K562 (cell line): ENCODE data around the gene BAG5. TPM values are rescaled to one million over a fixed set of nuclear protein-coding genes. Genes with fewer than 3 reads are reported as not detected.

Experiments
- ATAC-seq: fragments of 200-7000 bp; cut with Tn5 transposase; 3 replicates; pipeline ENCODE4 v1.9.1; 2020; ENCODE audit warnings: moderate library complexity
- BruUV-seq: library from RNA; stranded (reverse); fragments of 400-500 nt; replicated peaks from 2 replicates; lab custom pipeline; 2021; lab: Mats Ljungman, UMichigan
- CTCF ChIA-PET: fragments of 300-600 bp; formaldehyde crosslinking; extraction: SDS; loops from one replicate; lab custom pipeline; 2021; ENCODE audit warnings: low intra/inter-chr PET ratio; lab: Yijun Ruan, JAX
- POLR2A ChIA-PET: fragments of 300-600, 350-650 bp; sonication (Branson Sonifier 250); formaldehyde crosslinking; extraction: SDS; loops from one replicate; lab custom pipeline; 2021; ENCODE audit warnings: antibody characterized with exemption, inconsistent platforms; lab: Yijun Ruan, JAX
- DNase-seq, 4 experiments: peaks; one replicate each; pipeline versions ENCODE4 v3.0.0 to v3.0.0-alpha.2; 2011 to 2018; ENCODE audit warnings: low spot score in 3 of 4, mixed read lengths in 3 of 4; ENCODE audit errors: extremely low read depth in 1 of 4
- FAIRE-seq: peaks from 2 replicates; lab custom pipeline; 2011; peaks lifted over from hg19 to GRCh38; lab: Jason Lieb, UNC
- H2AFZ ChIP-seq: 2 replicates; pipeline ENCODE4 v1.6.0; 2011; ENCODE audit warnings: low read depth, low read length, control low read depth, inconsistent platforms
- H3K27ac ChIP-seq: fragments of 200-600 bp; 3 replicates; pipeline ENCODE4 v1.8.0; 2011; ENCODE audit warnings: low read depth, mild to moderate bottlenecking, control low read depth, inconsistent platforms, low read length, moderate library complexity, mixed read lengths; ENCODE audit errors: extremely low read depth
- H3K27me3 ChIP-seq, 2 experiments: fragments of 300-600 bp in 1 of 2; 2 replicates in 1 of 2; 3 replicates in 1 of 2; pipeline versions ENCODE4 v1.6.0 to v1.8.0; 2011; ENCODE audit warnings: inconsistent platforms in 2 of 2, low read length in 2 of 2, mild to moderate bottlenecking in 1 of 2, mixed read lengths in 1 of 2, moderate library complexity in 1 of 2; ENCODE audit not compliant: control insufficient read depth in 2 of 2, insufficient read depth in 2 of 2
- H3K36me3 ChIP-seq: fragments of 300-600 bp; 3 replicates; pipeline ENCODE4 v1.8.0; 2011; ENCODE audit warnings: mild to moderate bottlenecking, low read length, inconsistent platforms; ENCODE audit not compliant: control insufficient read depth, insufficient read depth
- H3K4me1 ChIP-seq, 2 experiments: fragments of 200-600 bp in 1 of 2; replicated peaks in 1 of 2; 2 replicates in 1 of 2; 3 replicates in 1 of 2; pipeline versions ENCODE4 v1.5.1 to v1.8.0; 2011; ENCODE audit warnings: inconsistent platforms in 2 of 2, low read length in 2 of 2, mild to moderate bottlenecking in 1 of 2, mixed read lengths in 1 of 2, moderate library complexity in 1 of 2; ENCODE audit not compliant: control insufficient read depth in 2 of 2, insufficient read depth in 2 of 2
- H3K4me2 ChIP-seq: 2 replicates; pipeline ENCODE4 v1.6.1; 2011; ENCODE audit warnings: low read length, control low read depth, inconsistent platforms, mixed read lengths; ENCODE audit not compliant: insufficient read depth
- H3K4me3 ChIP-seq: fragments of 200-600 bp; sonication (generic), shearing (Covaris generic); 2 replicates; pipeline ENCODE4 v1.5.1; 2016; ENCODE audit warnings: control low read depth, inconsistent platforms
- H3K79me2 ChIP-seq: fragments of 200-600 bp; 3 replicates; pipeline ENCODE4 v1.8.0; 2011; ENCODE audit warnings: low read length, inconsistent platforms; ENCODE audit not compliant: control insufficient read depth, insufficient read depth
- H3K9ac ChIP-seq, 2 experiments: 2 replicates each; pipeline versions ENCODE4 v1.6.0 to v1.6.1; 2011; ENCODE audit warnings: low read depth in 2 of 2, low read length in 2 of 2, control low read depth in 1 of 2, inconsistent platforms in 1 of 2, mild to moderate bottlenecking in 1 of 2, mixed read lengths in 1 of 2; ENCODE audit not compliant: insufficient read depth in 1 of 2
- H3K9me1 ChIP-seq: one replicate; pipeline ENCODE4 v1.6.0; 2011; ENCODE audit warnings: inconsistent platforms, mild to moderate bottlenecking, low read length, moderate library complexity; ENCODE audit not compliant: control insufficient read depth, insufficient read depth
- H3K9me3 ChIP-seq: replicated peaks from 2 replicates; pipeline ENCODE4 v1.5.1; 2011; ENCODE audit warnings: low read depth, low read length, inconsistent platforms; ENCODE audit not compliant: control insufficient read depth, insufficient read depth
- H4K20me1 ChIP-seq: replicated peaks from 2 replicates; pipeline ENCODE4 v1.6.1; 2011; ENCODE audit warnings: low read length, inconsistent platforms, mixed read lengths; ENCODE audit not compliant: control insufficient read depth, insufficient read depth
- AFF1 ChIP-seq, 2 experiments: fragments of 450-650 bp; IDR thresholded peaks; 2 replicates each; pipeline ENCODE4 v1.6.1; 2018; ENCODE audit warnings: mild to moderate bottlenecking in 2 of 2, low read depth in 1 of 2; ENCODE audit not compliant: partially characterized antibody in 2 of 2
- RBBP5 ChIP-seq: fragments of 200-600 bp; sonication (generic); IDR thresholded peaks from 2 replicates; pipeline ENCODE4 v1.6.1; 2012; ENCODE audit warnings: borderline replicate concordance, mild to moderate bottlenecking, low read length, control low read depth, inconsistent platforms; ENCODE audit not compliant: insufficient read depth, poor library complexity, severe bottlenecking
- RCOR1 ChIP-seq, 2 experiments: IDR thresholded peaks; 2 replicates each; pipeline ENCODE4 v1.6.1; 2012; ENCODE audit warnings: low read depth in 2 of 2, low read length in 2 of 2, borderline replicate concordance in 1 of 2, improper control_type of control experiment in 1 of 2
- WGBS: fragments of 100-300 bp; shearing (Covaris generic); methylation state at CpG from one replicate; pipeline ENCODE4 v1.1.6; 2016; ENCODE audit warnings: low coverage, mixed read lengths; ENCODE audit not compliant: insufficient coverage; ENCODE audit errors: missing lambda C conversion rate; 5-methylcytosine and 5-hydroxymethylcytosine counted together
- in situ Hi-C: fragments of 300-500 bp; cut with MboI; formaldehyde crosslinking; loops from 4 replicates; pipeline ENCODE4 v1.15.0; 2018; ENCODE audit warnings: inconsistent platforms, mixed read lengths
- intact Hi-C: fragments of 100-400 bp; cut with micrococcal nuclease; formaldehyde crosslinking; loops from 2 replicates; pipeline ENCODE4 v1.14.2; 2022
- polyA plus RNA-seq, 8 experiments: library from polyadenylated mRNA; depleted of rRNA in 4 of 8; stranded (reverse) in 5 of 8; unstranded in 3 of 8; fragments of >200 nt; fragmentation: Nextera tagmentation in 2 of 8; fragmentation: Illumina TruSeq in 1 of 8; extraction: Ambion mirVana in 2 of 8; extraction: Trizol in 1 of 8; gene quantifications; 2 replicates each; pipeline versions ENCODE4 v1.2.1 to v1.2.3, GENCODE V29; 2011 to 2014; ENCODE audit warnings: inconsistent platforms in 1 of 8, missing spikeins in 1 of 8
- total RNA-seq, 7 experiments: library from RNA; depleted of rRNA in 6 of 7; stranded (reverse); fragments of >200 nt in 6 of 7; fragmentation: Illumina TruSeq in 2 of 7; extraction: Trizol in 2 of 7; gene quantifications; 2 replicates each; pipeline versions ENCODE4 v1.2.1 to v1.2.3, GENCODE V29; 2011 to 2021; ENCODE audit warnings: low replicate concordance in 1 of 7

BAG5 gene
- total and polyA plus RNA-seq, 9 of the 15 experiments (the other 6 are each of a cell fraction or from before 2014, with no cell fraction given): 7.9 to 21.4 (median 13.2) TPM

GRCh38 chr14:103547941-103548462, 14.5 kb downstream of the BAG5 start:
- TF ChIP-seq RCOR1 (IDR thresholded peaks at IDR 0.05; ENCODE audit: borderline replicate concordance in 1 of 2, low read depth in 2 of 2, low read length in 2 of 2) (no peak), RBBP5 (no peak)
- in situ Hi-C loops (no loop called here), intact Hi-C loops (loop anchor here (5.0 to 10.0 kb wide), 2 partner anchors 46 to 473 kb away; no protein-coding TSS in a partner anchor)
- Histone ChIP-seq H3K9ac (no peak overlapping the region), H3K4me1 (peaks cover 0 to 76% of the 10 kb centered on the region in 2 experiments; a peak in 2 of 5 replicates), H3K4me3 (no peak overlapping the region), H3K36me3 (no peaks in the 10 kb centered on the region), H3K79me2 (no peaks in the 10 kb centered on the region), H4K20me1 (peaks cover 7% of the 10 kb centered on the region), H3K27me3 (no peaks in the 10 kb centered on the region), H3K9me1 (no peaks in the 10 kb centered on the region), H2AFZ (no peak overlapping the region), H3K27ac (no peak overlapping the region), H3K4me2 (no peak overlapping the region), H3K9me3 (no peaks in the 10 kb centered on the region)
- ChIA-PET CTCF (no interaction called here), POLR2A (interaction anchor here (0.5 to 0.9 kb wide), 2 partner anchors 14 to 25 kb away, joined by 3 to 4 read pairs; no protein-coding TSS in a partner anchor)
- no peak for ATAC-seq
- FAIRE-seq: no peak
- WGBS: 13% methylated on average over 3 of the region's 18 CpGs
- DNase-seq: no peak
- no TSS peak for BruUV-seq

- BruUV-seq: no TSS peak
- in situ Hi-C loops: no loop called here
- Histone ChIP-seq H3K36me3 (no peaks in the 10 kb centered on the region), H4K20me1 (peaks cover 7% of the 10 kb centered on the region), H3K9me1 (no peaks in the 10 kb centered on the region), H3K27me3 (no peaks in the 10 kb centered on the region), H3K27ac (no peak overlapping the region), H3K9me3 (no peaks in the 10 kb centered on the region), H3K4me1 (peaks cover 0 to 81% of the 10 kb centered on the region in 2 experiments; a peak in 2 of 5 replicates), H2AFZ (no peak overlapping the region), H3K4me2 (no peak overlapping the region), H3K79me2 (no peaks in the 10 kb centered on the region), H3K4me3 (no peak overlapping the region), H3K9ac (no peak overlapping the region)
- ChIA-PET CTCF (interaction anchor here (0.8 to 2.4 kb wide), 3 partner anchors 16 to 47 kb away, joined by 3 to 19 read pairs (median 7); no protein-coding TSS in a partner anchor), POLR2A (interaction anchor here (0.5 to 1.3 kb wide), 3 partner anchors 10 to 25 kb away, joined by 3 to 4 read pairs (median 3); partner anchors contain the start of gene BAG5)
- FAIRE-seq (no peak), DNase-seq (no peak), ATAC-seq (no peak)
- 33% methylated on average over 5 of the region's 11 CpGs for WGBS
- intact Hi-C loops: loop anchor here (5.0 to 10.0 kb wide), 2 partner anchors 45 to 473 kb away; no protein-coding TSS in a partner anchor
- TF ChIP-seq AFF1 (IDR thresholded peaks at IDR 0.05; ENCODE audit: low read depth in 1 of 2, partially characterized antibody in 2 of 2): no peak
Measured at GRCh38 chr14:103547455-103547940, 15.0 kb downstream of the BAG5 start.
